HAP-1 (cell line): ENCODE results near the gene NTRK3.
"Not testable (repeated sequence)": the region's sequence is repeated elsewhere in the genome, so short reads cannot be mapped to it uniquely, and the experiment has no call there.

Source experiments
- DNase-seq, 2 experiments: peaks; one replicate each; pipeline ENCODE4 v3.0.0-alpha.2; 2016 to 2020; ENCODE audit warnings: low spot score in 2 of 2
- H3K27me3 ChIP-seq: fragments of 250-450 bp; sonication (Bioruptor Pico); 2 replicates; pipeline ENCODE4 v1.5.1; 2020; ENCODE audit warnings: low read depth, mild to moderate bottlenecking, moderate library complexity
- H3K36me3 ChIP-seq: fragments of 250-450 bp; sonication (Bioruptor Pico); replicated peaks from 2 replicates; pipeline ENCODE4 v1.5.1; 2020; ENCODE audit warnings: mild to moderate bottlenecking
- H3K4me1 ChIP-seq: fragments of 250-450 bp; sonication (Bioruptor Pico); 2 replicates; pipeline ENCODE4 v1.5.1; 2020; ENCODE audit warnings: mild to moderate bottlenecking
- H3K4me3 ChIP-seq: fragments of 250-450 bp; sonication (Bioruptor Pico); 2 replicates; pipeline ENCODE4 v1.5.1; 2020; ENCODE audit warnings: mild to moderate bottlenecking, moderate library complexity
- H3K9me3 ChIP-seq: fragments of 250-450 bp; sonication (Bioruptor Pico); 2 replicates; pipeline ENCODE4 v1.5.1; 2020; ENCODE audit warnings: mild to moderate bottlenecking, moderate library complexity
- in situ Hi-C: fragments of 300-500 bp; cut with MboI; formaldehyde crosslinking; loops from 3 replicates; pipeline ENCODE4 v1.14.3; 2020; ENCODE audit warnings: low sequenced_read_pairs, inconsistent platforms, mixed read lengths

NTRK3 gene

GRCh38 chr15:87851497-87851896, 405.0 kb downstream of the NTRK3 start:
- Histone ChIP-seq H3K27me3 (no peaks in the 10 kb centered on the region), H3K4me3 (no peak overlapping the region), H3K36me3 (no peaks in the 10 kb centered on the region), H3K4me1 (no peaks in the 10 kb centered on the region), H3K9me3 (peaks cover 7% of the 10 kb centered on the region)
- no peak for DNase-seq
- in situ Hi-C loops: no loop called here

- H3K4me3 ChIP-seq: no peak overlapping the region
- DNase-seq: no peak
- no peaks in the 10 kb centered on the region for H3K27me3 ChIP-seq
- in situ Hi-C loops: no loop called here
- no peaks in the 10 kb centered on the region for H3K36me3 ChIP-seq
- peaks cover 8% of the 10 kb centered on the region for H3K9me3 ChIP-seq
- no peaks in the 10 kb centered on the region for H3K4me1 ChIP-seq
These were observed 405.6 kb downstream of the NTRK3 start for GRCh38 chr15:87850916-87851315.

DNA sequence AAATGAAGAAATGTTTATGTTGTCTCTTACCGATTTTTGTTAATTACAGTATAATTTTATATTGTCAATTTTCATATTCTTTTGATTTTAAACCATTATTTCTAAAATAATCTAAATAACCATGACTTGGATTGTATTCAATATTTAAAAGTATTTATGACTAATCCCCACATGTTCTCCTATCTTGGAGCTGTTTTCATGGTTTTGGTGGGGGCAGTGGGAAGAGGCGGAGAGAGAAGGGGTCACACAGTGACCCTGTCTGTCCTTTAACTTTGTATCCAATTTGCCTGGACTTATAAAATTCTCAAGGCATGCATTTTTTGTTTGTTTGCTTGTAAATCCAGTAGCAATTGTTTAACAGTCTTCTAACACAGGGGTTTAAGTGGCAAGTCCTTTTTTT, 407.4 kb downstream of the NTRK3 start:
- H3K27me3 ChIP-seq: no peaks in the 10 kb centered on the region
- H3K9me3 ChIP-seq: peaks cover 11% of the 10 kb centered on the region
- no peaks in the 10 kb centered on the region for H3K4me1 ChIP-seq
- no peak for DNase-seq
- in situ Hi-C loops: no loop called here
- H3K36me3 ChIP-seq: no peaks in the 10 kb centered on the region
- H3K4me3 ChIP-seq: no peak overlapping the region

GRCh38 chr15:87848012-87848411, 408.5 kb downstream of the NTRK3 start:
- Histone ChIP-seq H3K9me3 (peaks cover 16% of the 10 kb centered on the region), H3K27me3 (no peaks in the 10 kb centered on the region)

DNA sequence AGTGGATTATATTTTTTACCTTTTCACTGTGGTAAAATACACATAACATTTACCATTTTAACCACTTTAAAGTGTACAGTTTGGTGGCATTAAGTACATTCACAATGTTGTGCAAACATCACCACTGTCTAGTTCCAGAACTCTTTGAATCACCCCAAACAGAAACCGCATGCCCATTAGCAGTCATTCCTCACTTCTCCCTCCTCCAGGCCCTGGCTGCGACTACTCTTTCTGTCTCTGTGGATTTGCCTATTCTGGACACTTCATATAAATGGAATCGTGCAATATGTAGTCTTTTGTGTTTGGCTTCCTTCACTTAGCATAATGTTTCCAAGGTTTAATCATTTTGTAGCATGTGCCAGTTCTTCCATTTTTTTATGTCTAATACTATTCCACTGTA, 409.8 kb downstream of the NTRK3 start:
- no peaks in the 10 kb centered on the region for H3K4me1 ChIP-seq
- peaks cover 18% of the 10 kb centered on the region for H3K9me3 ChIP-seq
- no peaks in the 10 kb centered on the region for H3K27me3 ChIP-seq
- in situ Hi-C loops: no loop called here
- H3K4me3 ChIP-seq: no peak overlapping the region
- no peaks in the 10 kb centered on the region for H3K36me3 ChIP-seq
- no peak for DNase-seq

More at GRCh38 chr15:87848012-87848411, 408.5 kb downstream of the NTRK3 start:
- Histone ChIP-seq H3K36me3 (no peaks in the 10 kb centered on the region), H3K4me1 (no peaks in the 10 kb centered on the region), H3K4me3 (no peak overlapping the region)
- no peak for DNase-seq
- in situ Hi-C loops: no loop called here

GRCh38 chr15:87843312-87843711, 413.2 kb downstream of the NTRK3 start:
- in situ Hi-C loops: no loop called here
- no peaks in the 10 kb centered on the region for H3K4me1 ChIP-seq
- DNase-seq: no peak
- no peaks in the 10 kb centered on the region for H3K27me3 ChIP-seq
- H3K9me3 ChIP-seq: peaks cover 21% of the 10 kb centered on the region
- no peaks in the 10 kb centered on the region for H3K36me3 ChIP-seq
- H3K4me3 ChIP-seq: no peak overlapping the region

DNA sequence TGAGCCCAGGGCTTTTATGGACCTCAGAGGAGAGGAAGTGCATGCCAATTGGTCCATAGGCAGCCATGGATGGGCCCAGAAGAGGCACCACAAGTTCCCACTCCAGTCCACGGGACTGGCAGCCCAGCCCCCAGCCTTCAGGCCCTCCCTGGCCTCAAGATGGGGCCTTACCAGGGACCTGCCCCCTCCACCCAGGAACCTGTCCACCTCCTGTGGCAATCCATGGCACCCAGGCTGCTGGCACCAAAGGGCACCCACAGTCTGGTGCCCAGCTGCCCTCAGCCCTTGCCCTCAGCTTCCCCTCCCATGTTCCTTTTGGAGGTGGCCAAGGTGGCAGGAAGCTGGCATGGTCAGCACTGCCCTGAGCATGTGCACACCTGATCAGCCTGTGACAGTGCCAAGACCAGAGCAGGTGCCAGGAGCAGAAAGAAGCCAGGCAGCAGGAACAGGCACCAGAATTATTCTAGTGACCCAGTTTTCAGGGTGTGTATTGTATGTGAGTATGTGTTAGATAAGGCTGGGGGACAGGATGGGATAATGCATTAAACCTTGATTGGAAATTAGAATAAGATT, 415.0 kb downstream of the NTRK3 start:
- Histone ChIP-seq H3K4me1 (no peaks in the 10 kb centered on the region), H3K27me3 (no peaks in the 10 kb centered on the region), H3K9me3 (peaks cover 17% of the 10 kb centered on the region), H3K36me3 (no peaks in the 10 kb centered on the region), H3K4me3 (no peak overlapping the region)
- no peak for DNase-seq
- in situ Hi-C loops: no loop called here

DNA sequence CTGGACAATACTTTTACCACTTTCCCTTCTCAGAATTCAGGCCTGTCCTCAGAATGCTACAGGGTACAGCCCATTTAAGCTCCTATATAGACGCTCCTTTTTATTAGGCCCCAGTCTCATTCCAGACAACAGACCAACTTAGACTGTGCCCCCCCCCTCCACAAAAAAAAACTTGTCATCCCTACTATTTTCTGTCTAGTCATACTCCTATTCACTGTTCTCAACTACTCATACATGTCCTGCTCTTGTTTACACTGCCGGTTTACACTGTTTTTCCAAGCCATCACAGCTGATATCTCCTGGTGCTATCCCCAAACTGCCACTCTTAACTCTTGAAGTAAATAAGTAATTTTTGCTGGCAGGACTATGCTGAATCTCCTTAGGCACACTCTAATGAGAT, 420.7 kb downstream of the NTRK3 start:
- H3K4me1 ChIP-seq, DNase-seq, H3K27me3 ChIP-seq, H3K36me3 ChIP-seq, in situ Hi-C loops, H3K9me3 ChIP-seq, H3K4me3 ChIP-seq: not testable (repeated sequence)

DNA sequence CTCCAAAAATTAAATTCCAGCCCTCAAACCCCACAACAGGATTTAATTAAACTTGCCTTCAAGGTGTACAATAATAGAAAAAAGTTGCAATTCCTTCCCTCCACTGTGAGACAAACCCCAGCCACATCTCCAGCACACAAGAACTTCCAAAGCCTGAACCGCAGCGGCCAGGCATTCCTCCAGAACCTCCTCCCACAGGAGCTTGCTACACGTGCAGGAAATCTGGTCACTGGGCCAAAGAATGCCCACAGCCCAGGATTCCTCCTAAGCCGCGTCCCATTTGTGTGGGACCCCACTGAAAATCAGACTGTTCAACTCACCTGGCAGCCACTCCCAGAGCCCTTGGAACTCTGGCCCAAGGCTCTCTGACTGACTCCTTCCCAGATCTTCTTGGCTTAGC, 423.2 kb downstream of the NTRK3 start:
- H3K36me3 ChIP-seq, H3K4me1 ChIP-seq, H3K27me3 ChIP-seq, H3K4me3 ChIP-seq, in situ Hi-C loops, DNase-seq, H3K9me3 ChIP-seq: not testable (repeated sequence)

GRCh38 chr15:87829332-87830050, 427.0 kb downstream of the NTRK3 start:
- Histone ChIP-seq H3K36me3 (no peaks in the 10 kb centered on the region), H3K4me1 (no peaks in the 10 kb centered on the region), H3K9me3 (peaks cover 18% of the 10 kb centered on the region), H3K27me3 (no peaks in the 10 kb centered on the region), H3K4me3 (no peak overlapping the region)
- in situ Hi-C loops: no loop called here
- DNase-seq: no peak

DNA sequence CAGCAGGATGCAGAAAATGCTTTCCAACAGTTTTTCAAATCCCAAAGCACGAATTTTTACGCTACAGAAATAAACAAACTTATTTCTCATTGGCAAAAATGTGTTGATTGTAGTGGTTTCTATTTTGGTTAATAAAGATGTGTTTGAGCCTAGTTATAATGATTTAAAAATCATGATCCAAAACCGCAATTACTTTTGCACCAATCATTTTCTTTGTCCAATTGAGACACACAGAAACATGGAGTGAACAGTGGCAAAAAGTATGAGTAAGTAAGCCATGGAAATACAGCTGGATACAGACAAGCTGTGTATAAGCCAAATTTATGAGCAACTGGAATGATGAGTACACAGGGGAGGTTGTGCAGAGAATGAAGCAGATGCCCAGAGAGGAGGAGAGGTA, 427.9 kb downstream of the NTRK3 start:
- H3K4me1 ChIP-seq: no peaks in the 10 kb centered on the region
- H3K27me3 ChIP-seq: no peaks in the 10 kb centered on the region
- no peak overlapping the region for H3K4me3 ChIP-seq
- H3K36me3 ChIP-seq: no peaks in the 10 kb centered on the region
- in situ Hi-C loops: no loop called here
- no peak for DNase-seq
- H3K9me3 ChIP-seq: peaks cover 18% of the 10 kb centered on the region

- in situ Hi-C loops: no loop called here
- Histone ChIP-seq H3K4me1 (no peaks in the 10 kb centered on the region), H3K27me3 (no peaks in the 10 kb centered on the region), H3K36me3 (no peaks in the 10 kb centered on the region), H3K4me3 (no peak overlapping the region), H3K9me3 (peaks cover 21% of the 10 kb centered on the region)
- no peak for DNase-seq
These were observed 429.4 kb downstream of the NTRK3 start for GRCh38 chr15:87827131-87827530.

DNA sequence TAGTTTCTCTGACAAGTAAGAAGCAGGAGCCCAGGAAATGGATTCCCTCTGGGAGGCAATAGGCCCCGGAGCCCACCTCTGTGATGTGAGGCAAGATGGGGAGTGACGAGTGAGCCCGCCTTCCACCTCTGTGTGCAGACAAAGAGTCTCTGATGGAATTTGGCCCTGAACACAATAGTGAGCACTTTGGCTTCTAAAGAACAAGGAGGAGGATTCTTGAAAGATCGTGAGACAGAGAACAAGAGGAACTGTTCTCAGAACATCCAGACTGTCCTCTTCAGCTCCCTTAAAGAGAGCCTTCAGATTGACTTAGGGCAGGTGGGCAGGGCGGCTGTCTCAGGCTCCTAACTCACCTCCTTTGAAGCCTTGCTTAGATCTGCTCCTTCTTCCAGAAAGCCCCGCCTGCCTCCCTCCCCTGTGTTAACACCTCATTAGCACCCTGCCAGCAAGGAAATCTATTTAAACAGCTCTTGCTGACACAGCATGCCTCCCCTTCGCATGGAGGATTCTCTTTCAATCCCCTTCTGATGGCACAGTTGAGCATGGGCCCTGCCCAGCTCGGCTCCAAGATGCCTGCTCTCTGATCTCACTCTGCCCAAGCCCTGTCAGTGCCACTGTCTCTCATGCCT, 430.3 kb downstream of the NTRK3 start:
- in situ Hi-C loops: no loop called here
- no peaks in the 10 kb centered on the region for H3K4me1 ChIP-seq
- no peak for DNase-seq
- H3K9me3 ChIP-seq: peaks cover 25% of the 10 kb centered on the region
- no peaks in the 10 kb centered on the region for H3K27me3 ChIP-seq
- no peaks in the 10 kb centered on the region for H3K36me3 ChIP-seq
- no peak overlapping the region for H3K4me3 ChIP-seq

DNA sequence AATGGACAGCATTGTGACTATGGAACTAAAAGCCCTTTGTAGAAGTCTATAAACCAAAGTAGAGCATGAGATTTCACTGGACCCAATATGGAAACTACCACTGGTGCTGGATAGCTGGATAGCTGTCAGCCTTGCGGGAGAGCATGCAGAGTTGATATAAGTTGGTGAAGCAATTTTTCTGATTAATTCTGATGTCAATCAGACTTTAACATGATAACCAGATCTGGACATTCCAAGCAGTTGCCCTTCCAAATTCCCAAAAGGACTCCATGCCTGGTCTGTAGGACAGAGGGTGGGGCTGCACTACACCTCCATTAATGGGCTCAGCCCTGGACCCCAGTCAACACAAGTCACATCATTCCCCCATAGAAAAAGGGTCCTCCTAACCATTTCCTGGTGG, 437.8 kb downstream of the NTRK3 start:
- Histone ChIP-seq H3K36me3 (no peaks in the 10 kb centered on the region), H3K4me1 (no peaks in the 10 kb centered on the region), H3K4me3 (no peak overlapping the region), H3K9me3 (0 out of 2 replicates have a peak, but pooled peaks cover 10% of the 10 kb centered on the region), H3K27me3 (no peaks in the 10 kb centered on the region)
- in situ Hi-C loops: no loop called here
- no peak for DNase-seq
